ENCODE measurements around the gene TSNAXIP1. TPM values are rescaled to one million over a fixed set of nuclear protein-coding genes. Genes with fewer than 3 reads are reported as not detected.

The TSNAXIP1 gene
- total and polyA plus RNA-seq, 9 of the 15 experiments (the other 6 are each of a cell fraction or from before 2014, with no cell fraction given), result 0.03 to 0.24 (median 0.11) TPM; not detected in 4

DNA sequence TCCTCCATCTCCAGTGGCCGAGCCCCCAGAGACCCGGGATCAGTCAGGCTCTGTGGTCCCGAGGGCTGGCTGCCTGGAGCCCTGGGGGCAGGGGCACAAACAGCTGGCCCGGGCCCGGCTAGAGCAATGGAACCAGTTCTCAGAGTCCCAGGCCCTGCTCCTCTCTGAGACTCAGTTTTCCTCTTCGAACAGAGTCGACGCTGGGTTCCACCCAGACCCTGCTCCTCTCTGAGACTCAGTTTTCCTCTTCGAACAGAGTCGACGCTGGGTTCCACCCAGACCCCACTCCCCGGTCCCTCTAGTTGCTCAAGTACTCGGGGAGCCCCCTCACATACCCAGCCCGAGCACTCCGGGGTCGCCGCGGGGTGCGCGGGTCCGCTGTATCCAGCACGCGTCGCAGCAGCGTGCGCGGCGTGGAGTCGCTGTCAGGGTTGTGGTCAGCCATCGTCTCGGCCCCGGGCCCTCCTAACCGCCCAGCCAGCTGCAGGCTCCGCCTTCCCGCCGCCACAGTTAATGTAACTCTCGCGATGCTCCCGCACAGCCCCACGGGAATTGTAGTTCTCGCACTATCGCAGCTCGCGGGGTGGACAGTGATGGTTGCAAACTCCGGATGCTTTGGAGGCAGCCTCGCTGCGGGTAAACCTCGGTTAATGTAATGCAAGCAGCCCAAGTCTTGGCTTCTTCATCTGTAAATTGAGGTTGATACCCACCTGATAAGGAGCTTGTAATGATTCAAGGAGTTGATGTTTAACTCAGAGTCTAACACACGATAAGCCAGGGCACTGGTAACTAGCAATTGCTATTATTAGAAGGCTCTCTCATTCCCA, 26.9 kb downstream of the TSNAXIP1 start (continued):
- TF ChIP-seq POLR2AphosphoS5 (IDR thresholded peaks at IDR 0.05; ENCODE audit: control insufficient read depth, insufficient read depth, low read depth, low read length) (peak; percentile 66; the same call in 1 of the 2 replicates), RBM39 (optimal IDR thresholded peaks at IDR 0.05; ENCODE audit: low read depth, low read length) (no peak), CBX1 (IDR thresholded peaks at IDR 0.05; ENCODE audit: low read depth) (peak; percentile 34; the same call in 1 of the 2 replicates), FOSL1 (tag; conservative IDR thresholded peaks at IDR 0.05) (no peak), HDAC8 (tag; IDR thresholded peaks at IDR 0.05) (no peak), ZNF780A (CRISPR knock-in tag; IDR thresholded peaks at IDR 0.05) (no peak), ZNF239 (CRISPR knock-in tag; IDR thresholded peaks at IDR 0.05) (no peak), SIN3B (IDR thresholded peaks at IDR 0.05; ENCODE audit: low read depth) (no peak), ETV1 (tag; conservative IDR thresholded peaks at IDR 0.05; ENCODE audit: low read depth) (peak; percentile 26)
- TF ChIP-seq, protein P1, sequence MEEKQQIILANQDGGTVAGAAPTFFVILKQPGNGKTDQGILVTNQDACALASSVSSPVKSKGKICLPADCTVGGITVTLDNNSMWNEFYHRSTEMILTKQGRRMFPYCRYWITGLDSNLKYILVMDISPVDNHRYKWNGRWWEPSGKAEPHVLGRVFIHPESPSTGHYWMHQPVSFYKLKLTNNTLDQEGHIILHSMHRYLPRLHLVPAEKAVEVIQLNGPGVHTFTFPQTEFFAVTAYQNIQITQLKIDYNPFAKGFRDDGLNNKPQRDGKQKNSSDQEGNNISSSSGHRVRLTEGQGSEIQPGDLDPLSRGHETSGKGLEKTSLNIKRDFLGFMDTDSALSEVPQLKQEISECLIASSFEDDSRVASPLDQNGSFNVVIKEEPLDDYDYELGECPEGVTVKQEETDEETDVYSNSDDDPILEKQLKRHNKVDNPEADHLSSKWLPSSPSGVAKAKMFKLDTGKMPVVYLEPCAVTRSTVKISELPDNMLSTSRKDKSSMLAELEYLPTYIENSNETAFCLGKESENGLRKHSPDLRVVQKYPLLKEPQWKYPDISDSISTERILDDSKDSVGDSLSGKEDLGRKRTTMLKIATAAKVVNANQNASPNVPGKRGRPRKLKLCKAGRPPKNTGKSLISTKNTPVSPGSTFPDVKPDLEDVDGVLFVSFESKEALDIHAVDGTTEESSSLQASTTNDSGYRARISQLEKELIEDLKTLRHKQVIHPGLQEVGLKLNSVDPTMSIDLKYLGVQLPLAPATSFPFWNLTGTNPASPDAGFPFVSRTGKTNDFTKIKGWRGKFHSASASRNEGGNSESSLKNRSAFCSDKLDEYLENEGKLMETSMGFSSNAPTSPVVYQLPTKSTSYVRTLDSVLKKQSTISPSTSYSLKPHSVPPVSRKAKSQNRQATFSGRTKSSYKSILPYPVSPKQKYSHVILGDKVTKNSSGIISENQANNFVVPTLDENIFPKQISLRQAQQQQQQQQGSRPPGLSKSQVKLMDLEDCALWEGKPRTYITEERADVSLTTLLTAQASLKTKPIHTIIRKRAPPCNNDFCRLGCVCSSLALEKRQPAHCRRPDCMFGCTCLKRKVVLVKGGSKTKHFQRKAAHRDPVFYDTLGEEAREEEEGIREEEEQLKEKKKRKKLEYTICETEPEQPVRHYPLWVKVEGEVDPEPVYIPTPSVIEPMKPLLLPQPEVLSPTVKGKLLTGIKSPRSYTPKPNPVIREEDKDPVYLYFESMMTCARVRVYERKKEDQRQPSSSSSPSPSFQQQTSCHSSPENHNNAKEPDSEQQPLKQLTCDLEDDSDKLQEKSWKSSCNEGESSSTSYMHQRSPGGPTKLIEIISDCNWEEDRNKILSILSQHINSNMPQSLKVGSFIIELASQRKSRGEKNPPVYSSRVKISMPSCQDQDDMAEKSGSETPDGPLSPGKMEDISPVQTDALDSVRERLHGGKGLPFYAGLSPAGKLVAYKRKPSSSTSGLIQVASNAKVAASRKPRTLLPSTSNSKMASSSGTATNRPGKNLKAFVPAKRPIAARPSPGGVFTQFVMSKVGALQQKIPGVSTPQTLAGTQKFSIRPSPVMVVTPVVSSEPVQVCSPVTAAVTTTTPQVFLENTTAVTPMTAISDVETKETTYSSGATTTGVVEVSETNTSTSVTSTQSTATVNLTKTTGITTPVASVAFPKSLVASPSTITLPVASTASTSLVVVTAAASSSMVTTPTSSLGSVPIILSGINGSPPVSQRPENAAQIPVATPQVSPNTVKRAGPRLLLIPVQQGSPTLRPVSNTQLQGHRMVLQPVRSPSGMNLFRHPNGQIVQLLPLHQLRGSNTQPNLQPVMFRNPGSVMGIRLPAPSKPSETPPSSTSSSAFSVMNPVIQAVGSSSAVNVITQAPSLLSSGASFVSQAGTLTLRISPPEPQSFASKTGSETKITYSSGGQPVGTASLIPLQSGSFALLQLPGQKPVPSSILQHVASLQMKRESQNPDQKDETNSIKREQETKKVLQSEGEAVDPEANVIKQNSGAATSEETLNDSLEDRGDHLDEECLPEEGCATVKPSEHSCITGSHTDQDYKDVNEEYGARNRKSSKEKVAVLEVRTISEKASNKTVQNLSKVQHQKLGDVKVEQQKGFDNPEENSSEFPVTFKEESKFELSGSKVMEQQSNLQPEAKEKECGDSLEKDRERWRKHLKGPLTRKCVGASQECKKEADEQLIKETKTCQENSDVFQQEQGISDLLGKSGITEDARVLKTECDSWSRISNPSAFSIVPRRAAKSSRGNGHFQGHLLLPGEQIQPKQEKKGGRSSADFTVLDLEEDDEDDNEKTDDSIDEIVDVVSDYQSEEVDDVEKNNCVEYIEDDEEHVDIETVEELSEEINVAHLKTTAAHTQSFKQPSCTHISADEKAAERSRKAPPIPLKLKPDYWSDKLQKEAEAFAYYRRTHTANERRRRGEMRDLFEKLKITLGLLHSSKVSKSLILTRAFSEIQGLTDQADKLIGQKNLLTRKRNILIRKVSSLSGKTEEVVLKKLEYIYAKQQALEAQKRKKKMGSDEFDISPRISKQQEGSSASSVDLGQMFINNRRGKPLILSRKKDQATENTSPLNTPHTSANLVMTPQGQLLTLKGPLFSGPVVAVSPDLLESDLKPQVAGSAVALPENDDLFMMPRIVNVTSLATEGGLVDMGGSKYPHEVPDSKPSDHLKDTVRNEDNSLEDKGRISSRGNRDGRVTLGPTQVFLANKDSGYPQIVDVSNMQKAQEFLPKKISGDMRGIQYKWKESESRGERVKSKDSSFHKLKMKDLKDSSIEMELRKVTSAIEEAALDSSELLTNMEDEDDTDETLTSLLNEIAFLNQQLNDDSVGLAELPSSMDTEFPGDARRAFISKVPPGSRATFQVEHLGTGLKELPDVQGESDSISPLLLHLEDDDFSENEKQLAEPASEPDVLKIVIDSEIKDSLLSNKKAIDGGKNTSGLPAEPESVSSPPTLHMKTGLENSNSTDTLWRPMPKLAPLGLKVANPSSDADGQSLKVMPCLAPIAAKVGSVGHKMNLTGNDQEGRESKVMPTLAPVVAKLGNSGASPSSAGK (IDR thresholded peaks at IDR 0.05), result peak; percentile 90
- TF ChIP-seq, protein P2, sequence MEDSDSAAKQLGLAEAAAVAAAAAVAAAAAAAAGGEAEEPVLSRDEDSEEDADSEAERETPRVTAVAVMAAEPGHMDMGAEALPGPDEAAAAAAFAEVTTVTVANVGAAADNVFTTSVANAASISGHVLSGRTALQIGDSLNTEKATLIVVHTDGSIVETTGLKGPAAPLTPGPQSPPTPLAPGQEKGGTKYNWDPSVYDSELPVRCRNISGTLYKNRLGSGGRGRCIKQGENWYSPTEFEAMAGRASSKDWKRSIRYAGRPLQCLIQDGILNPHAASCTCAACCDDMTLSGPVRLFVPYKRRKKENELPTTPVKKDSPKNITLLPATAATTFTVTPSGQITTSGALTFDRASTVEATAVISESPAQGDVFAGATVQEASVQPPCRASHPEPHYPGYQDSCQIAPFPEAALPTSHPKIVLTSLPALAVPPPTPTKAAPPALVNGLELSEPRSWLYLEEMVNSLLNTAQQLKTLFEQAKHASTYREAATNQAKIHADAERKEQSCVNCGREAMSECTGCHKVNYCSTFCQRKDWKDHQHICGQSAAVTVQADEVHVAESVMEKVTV (CRISPR knock-in tag; IDR thresholded peaks at IDR 0.05), result no peak
- TF ChIP-seq, protein P3, sequence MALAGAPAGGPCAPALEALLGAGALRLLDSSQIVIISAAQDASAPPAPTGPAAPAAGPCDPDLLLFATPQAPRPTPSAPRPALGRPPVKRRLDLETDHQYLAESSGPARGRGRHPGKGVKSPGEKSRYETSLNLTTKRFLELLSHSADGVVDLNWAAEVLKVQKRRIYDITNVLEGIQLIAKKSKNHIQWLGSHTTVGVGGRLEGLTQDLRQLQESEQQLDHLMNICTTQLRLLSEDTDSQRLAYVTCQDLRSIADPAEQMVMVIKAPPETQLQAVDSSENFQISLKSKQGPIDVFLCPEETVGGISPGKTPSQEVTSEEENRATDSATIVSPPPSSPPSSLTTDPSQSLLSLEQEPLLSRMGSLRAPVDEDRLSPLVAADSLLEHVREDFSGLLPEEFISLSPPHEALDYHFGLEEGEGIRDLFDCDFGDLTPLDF (CRISPR knock-in tag; IDR thresholded peaks at IDR 0.05), result no peak; the same call in 1 of the 2 replicates

All from K562 (cell line).